GM03348 (cell line): ENCODE results near the gene FAM168B.

ENCODE experiments used
- DNase-seq: peaks from one replicate; pipeline ENCODE4 v3.0.0; 2012; ENCODE audit warnings: low spot score

FAM168B gene

DNA sequence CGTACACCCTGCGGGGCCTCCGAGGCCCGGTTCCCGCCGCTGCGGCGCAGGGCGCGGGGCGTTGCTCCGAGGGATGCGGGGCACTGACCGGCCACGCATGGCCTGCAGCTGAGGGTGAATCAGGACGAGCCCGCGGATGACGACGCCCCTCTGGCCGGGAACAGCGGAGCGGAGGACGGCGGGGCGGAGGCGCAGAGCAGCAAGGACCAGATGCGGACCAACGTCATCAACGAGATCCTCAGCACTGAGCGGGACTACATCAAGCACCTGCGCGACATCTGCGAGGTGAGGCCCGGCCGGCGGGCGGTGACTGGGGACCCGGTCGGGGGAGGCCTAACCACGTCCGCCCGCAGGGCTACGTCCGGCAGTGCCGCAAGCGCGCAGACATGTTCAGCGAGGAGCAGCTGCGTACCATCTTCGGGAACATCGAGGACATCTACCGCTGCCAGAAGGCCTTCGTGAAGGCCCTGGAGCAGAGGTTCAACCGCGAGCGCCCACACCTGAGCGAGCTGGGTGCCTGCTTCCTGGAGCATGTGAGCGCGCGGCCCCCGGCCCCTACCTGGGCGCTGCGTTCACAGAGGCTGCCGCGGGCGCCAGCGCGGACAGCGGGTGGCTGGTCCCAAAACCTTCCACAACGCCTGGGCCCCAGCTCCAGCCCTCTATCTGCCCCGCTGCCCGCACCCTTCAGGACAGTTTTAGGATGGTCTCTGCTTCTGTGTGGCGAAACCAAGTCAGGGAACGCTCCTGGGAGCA is 53.2 kb downstream of the FAM168B start:
- no peak for DNase-seq

GRCh38 chr2:131039535-131039907 is 53.7 kb downstream of the FAM168B start:
- no peak for DNase-seq

DNA sequence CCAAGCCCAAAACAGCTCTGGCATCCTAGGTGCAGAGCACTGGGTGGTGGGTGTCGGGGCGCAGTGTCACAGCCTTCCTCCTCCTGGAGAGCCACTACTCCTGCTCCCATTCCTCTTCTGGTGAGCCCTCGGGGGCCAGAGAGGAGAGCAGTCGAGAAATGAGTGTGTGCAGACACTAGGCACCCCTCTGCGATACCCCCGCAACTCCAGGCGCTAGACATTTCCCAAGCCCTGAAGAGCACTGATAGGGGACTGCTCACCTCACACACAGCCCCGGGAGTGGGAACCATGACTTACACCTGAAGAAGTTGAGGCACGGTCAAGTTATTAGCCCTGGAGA is 54.2 kb downstream of the FAM168B start:
- DNase-seq = no peak

DNA sequence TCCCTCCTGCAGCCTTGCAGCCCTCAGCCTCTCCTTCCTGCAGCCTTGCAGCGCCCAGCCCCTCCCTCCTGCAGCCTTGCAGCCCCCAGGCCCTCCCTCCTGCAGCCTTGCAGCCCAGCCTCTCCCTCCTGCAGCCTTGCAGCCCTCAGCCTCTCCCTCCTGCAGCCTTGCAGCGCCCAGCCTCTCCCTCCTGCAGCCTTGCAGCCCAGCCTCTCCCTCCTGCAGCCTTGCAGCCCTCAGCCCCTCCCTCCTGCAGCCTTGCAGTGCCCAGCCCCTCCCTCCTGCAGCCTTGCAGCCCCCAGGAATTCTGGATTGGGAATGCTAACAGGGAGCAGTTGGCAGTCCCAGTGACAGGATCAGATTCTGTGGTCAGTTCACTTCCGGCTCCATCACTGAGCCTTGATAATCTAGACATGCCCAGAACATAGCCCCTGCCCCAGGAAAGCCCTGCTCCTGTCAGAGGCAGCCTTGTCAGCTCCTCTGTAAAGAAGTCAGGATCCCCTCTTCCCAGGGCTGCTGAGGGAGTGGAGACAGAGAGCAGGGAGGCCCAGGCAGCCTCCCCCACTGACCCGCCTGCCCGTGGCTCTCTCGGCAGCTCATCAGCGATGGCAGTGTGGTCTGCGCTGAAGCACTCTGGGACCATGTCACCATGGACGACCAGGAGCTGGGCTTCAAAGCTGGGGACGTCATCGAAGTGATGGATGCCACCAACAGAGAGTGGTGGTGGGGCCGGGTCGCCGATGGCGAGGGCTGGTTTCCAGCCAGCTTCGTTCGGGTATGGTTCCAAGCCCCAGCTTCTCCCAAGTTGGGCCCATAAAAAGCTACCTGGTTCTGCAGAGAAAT is 54.8 kb downstream of the FAM168B start:
- no peak for DNase-seq

- no peak for DNase-seq
These were observed 55.6 kb downstream of the FAM168B start for GRCh38 chr2:131037398-131038257.

- no peak for DNase-seq
These were observed 56.4 kb downstream of the FAM168B start for GRCh38 chr2:131036696-131037397.

DNA sequence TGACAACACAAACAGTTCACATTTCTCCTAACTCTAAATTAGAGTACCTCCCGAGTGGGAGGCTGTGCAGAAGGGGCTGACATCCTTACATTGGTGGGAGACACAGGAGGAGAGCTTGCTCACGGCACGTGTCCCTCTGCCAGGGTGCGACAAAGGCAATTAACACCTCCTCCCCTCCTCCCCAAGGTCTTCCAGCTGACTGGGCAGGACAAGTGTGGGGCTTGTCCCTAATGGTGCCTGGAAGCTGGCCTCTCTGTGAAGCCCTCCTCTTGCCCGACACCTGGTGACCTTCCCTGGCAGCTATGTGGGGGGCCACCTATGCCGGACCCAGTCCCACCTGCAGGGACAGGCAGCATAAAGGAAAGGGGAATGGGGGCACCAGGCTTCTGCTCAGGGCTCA is 57.0 kb downstream of the FAM168B start:
- no peak for DNase-seq

DNA sequence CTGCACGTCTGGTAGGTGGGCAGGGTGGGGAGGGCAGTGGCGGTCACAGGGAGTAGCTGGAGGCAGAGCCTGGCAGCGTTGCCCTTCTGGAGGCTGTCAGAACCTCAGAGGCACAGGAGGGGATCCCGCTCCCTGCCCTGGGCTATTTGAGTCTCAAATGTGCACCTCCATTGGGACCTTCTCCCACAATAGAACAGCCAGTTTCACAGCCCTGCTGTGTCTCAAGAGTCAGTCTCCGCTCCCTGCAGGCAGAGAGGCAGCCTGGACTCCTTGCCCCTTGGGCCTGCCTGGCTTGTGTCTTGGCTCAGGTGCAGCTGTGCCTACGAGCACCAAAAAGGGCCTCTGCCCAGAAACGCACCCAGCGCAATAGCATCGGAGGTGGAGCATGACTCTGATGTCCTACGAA is 57.4 kb downstream of the FAM168B start:
- DNase-seq = no peak

DNA sequence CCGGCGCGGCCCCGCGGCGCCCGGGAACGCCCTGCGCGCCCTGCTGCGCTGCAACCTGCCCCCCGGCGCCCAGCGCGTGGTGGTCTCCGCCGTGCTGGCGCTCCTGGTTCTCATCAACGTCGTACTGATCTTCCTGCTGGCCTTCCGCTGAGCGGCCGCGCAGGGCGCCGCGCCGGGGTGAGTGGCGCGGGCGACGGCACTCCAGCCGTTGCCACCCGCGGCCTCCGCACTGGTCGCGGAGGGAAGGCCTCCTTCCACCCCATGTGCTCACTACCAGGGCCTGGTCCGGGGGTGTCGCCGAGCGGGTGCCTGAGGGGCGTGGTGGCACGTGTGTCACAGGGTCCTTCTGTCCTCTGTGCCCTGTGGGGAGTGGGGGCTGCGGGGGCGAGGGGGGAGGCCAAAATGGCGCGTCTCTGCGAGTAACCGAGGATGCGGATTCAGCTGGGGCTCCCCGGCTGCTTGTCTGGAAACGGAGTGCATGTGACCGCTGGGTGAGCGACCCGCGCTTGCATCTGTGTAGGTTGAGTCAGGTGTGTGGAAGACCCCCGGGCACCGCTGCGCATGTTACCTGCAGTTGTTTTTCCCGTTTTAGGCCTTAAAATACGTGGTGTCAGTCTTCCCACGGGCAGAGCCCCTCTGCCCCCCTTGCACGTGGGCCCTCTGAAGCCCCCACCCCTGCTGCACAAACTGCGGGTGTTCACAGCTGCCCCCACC is 58.0 kb downstream of the FAM168B start:
- peak; percentile 58 for DNase-seq

DNA sequence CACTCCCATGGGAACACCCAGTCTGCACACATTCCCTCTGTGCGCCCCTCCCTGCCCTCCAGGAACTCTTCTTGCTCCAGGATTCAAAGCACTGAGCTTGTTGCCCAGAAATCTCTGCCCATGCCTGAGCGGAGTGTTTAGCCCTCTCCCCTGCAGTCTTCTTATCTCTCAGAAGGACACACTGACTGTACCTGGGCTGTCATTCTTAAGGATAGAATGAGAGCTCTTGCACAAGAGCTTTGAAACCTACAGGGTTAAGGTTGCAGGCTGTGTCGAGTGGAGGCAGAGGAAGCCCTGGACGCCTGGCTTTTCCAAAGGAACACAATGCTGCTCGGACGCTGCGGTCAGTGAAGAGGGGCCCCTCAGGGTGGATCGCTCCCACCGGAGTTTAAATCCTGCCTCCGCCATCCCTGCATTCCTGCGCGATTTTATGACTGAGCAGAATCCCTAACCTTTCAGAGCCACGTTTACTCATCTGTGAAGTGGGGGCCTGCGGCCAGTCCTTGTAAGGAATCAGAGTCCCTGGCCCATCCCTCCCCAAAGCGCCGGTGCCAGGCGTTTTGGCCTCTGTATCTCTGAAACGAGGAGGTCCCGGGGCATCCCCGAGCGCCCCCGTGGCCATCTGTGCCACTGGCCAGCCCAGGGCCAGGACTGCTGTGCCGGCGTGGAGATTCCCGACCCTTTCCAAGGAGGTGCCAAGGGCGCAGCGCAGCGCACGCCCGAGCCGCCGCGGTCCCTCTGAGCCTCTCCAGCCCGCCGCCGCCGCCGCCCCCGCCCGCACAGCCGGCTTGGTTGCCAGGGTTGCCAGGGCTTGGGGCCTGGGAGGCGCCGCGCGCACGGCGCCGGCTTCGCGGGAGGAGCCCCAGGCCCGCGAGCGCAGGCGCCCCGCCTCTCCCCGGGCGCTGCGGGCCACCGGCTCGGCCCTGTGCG is 58.9 kb downstream of the FAM168B start:
- DNase-seq = peak; percentile 80

GRCh38 chr2:131033786-131034121 is 59.5 kb downstream of the FAM168B start:
- no peak for DNase-seq

DNA sequence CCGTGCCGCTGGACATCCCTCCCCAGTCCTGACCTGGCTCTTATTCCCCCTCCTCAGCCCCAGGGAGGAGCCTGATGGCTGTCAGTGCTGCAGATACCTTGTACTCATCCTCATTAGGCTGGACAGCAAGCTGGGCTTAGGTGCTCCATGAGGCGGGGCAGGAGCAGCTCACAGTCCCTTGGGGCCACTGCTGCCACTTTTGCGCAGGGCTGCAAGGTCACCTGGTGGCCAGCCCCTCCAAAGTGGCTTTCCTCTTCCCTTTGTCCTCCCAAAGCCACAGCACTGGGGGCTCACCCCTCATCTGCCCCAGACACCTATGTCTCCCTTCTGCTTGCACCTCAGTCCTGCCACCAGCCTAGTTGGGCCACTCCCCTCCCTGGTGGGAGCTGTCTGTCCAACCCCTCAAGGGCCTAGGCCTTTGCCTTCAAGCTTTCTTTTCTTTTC is 60.8 kb downstream of the FAM168B start:
- no peak for DNase-seq

- no peak for DNase-seq
These were observed 61.4 kb downstream of the FAM168B start for GRCh38 chr2:131031875-131032274.

DNA sequence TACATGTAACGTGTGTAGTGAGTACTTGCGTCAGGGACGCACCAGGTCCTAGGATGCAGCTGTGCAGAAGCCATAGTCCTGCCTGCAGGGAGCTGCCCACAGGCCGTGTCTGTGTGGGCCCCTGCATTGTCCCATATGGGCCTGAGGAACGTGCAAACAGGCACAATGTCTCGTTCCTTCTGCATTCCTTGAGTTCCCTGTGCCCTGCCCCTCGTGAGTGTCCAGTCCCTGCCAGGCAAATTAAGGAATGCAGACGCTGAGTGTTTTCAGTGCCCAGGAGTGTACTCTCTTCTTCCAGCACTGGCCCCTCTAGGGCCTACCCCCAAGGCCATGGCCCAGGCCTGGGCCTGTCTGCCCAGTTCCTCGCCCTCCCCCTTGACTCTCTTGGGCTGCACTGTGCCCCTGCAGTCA is 61.8 kb downstream of the FAM168B start:
- DNase-seq = no peak

DNA sequence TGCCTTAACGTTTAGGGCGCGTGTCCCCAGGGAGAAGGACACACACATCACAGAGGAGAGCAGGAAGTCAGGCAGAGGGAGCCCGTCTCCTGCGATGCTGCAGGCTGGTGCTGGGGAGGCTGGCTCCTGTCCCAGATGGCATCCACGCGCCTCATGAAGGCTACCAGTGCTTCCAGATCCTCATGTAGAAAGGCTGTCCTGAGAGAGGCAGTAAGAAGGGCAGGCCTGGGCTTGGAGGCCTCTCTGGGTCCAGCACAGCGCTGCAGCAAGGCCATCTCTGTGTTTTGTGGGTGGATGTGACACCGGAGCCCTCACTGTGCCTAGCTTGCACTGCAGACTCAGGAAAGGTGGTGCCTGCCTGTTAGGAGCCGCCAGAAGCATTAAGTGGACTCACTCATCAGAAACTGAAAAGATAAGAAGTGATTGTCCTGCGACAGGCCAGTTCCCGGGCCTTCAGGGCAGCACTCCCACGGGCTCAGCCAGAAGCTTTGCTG is 62.7 kb downstream of the FAM168B start:
- DNase-seq = no peak

DNA sequence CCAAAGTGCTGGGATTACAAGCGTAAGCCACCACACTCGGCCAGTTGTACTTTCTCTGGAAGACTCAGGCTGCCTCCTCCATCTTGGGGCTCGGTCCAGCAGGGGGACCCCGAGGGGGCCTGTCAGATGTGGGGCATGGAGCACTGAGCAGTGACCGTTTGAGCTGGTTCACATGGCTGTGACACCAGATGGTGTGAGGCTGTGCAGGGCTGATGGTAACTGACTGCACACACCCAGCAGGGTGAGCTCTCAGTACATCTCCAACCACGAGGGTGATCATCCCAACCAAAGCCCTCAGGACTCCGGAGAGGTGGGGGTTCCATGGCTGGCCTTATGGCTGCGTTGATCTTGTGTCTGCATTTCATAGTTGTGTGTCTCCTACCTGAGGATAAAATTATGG is 63.4 kb downstream of the FAM168B start:
- no peak for DNase-seq

DNA sequence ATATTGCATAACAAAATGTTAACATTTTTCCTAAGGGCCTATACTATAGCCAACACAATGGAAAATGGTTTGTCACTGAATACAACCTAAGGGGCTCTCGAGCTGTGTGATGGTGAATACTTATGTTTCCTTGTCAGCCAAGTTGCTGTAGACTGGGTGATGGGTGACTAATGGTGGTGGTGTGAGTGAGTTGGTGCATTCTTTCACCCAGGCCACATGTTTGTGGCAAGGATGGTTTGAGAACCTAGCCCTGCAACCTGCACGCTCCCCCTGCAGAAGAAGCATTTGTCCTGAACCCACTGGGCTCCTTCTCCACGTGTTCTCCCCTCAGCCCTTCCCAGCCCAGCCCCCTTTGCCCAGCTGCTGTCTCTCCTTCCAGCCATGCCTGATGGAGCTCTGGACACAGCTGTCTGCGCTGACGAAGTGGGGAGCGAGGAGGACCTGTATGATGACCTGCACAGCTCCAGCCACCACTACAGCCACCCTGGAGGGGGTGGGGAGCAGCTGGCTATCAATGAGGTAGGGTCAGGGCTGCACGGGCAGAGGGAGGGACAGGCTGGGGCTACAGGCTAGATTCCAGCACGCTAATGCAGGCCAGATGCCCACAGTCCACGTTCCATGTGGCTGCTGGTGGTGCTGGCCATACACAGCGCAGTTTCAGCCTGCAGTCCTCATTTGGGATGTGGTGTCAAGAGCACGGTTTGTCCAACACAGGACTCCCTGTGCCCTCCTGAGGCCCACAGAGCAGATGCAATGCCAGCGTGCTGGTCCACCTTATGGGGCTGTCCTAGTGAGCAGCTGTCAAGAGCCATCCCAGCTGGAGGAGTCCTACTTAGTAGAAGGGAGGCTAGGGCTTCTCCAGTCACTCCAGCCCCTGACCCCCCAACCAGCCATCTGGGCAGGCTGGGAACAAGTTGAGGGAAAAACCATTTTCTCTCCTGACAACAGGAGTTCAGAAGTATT is 65.4 kb downstream of the FAM168B start:
- no peak for DNase-seq

DNA sequence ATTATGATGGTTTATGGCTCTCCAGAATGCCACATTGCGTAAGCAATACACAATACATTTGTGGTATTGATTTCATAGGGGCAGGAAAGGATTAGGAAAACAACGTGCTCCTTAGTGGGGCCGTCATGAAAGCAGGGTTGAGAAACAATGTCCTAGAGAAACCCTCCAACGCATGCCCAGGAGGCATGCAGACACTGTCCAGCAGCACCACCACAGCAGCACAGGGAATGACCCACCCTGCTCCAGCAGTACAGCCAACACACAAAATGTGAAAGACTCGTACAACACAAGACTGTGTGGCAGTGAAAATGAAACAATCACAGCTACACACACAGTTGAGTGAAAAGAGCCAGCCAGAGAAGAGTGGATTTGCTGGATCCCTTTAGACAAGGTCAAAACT is 66.3 kb downstream of the FAM168B start:
- no peak for DNase-seq

DNA sequence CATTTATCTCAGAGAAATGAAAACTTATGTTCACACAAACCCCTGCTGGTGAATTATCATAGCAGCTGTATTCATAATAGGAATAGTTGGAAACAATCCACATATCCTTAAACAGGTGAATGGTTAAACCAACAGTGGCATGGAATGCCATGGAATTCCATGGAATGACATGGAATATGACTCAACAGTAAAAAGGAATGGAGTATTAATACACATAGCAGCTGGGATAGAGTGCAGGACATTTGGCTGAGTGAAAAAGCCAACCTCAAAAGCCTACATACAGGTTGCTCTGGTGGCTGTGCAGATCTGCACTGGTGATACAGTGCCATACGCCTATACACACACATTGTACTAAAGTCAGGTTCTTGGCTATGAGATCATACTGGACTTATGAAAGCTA is 69.5 kb downstream of the FAM168B start:
- no peak for DNase-seq
